Effector memory CD4-positive, alpha-beta T cell (primary cell): ENCODE measurements around the gene MFSD12.
"Not testable (repeated sequence)": the region's sequence is repeated elsewhere in the genome, so short reads cannot be mapped to it uniquely, and the experiment has no call there.

Experiments used
- DNase-seq, 3 donors: peaks; one replicate each; pipeline ENCODE4 v3.0.0-alpha.2; 2020
- H3K27ac ChIP-seq: 2 replicates; pipeline ENCODE4 v1.7.0; 2013; ENCODE audit warnings: mild to moderate bottlenecking, low read length, moderate library complexity; ENCODE audit not compliant: insufficient read depth, poor library complexity, severe bottlenecking
- H3K27me3 ChIP-seq: replicated peaks from 2 replicates; pipeline ENCODE4 v1.7.0; 2013; ENCODE audit warnings: mild to moderate bottlenecking, low read length; ENCODE audit not compliant: insufficient read depth, control insufficient read depth, poor library complexity, severe bottlenecking
- H3K36me3 ChIP-seq: 2 replicates; pipeline ENCODE4 v1.7.0; 2013; ENCODE audit warnings: mild to moderate bottlenecking, low read length, moderate library complexity; ENCODE audit not compliant: control insufficient read depth, insufficient read depth
- H3K4me1 ChIP-seq: 2 replicates; pipeline ENCODE4 v1.7.0; 2013; ENCODE audit warnings: low read length, mild to moderate bottlenecking; ENCODE audit not compliant: control insufficient read depth, insufficient read depth, poor library complexity, severe bottlenecking
- H3K4me3 ChIP-seq: 2 replicates; pipeline ENCODE4 v1.7.0; 2013; ENCODE audit warnings: low read length, low read depth, mild to moderate bottlenecking; ENCODE audit not compliant: insufficient read depth, poor library complexity, severe bottlenecking
- H3K9me3 ChIP-seq: 2 replicates; pipeline ENCODE4 v1.7.0; 2013; ENCODE audit warnings: mild to moderate bottlenecking, low read length, moderate library complexity; ENCODE audit not compliant: control insufficient read depth

Gene MFSD12

DNA sequence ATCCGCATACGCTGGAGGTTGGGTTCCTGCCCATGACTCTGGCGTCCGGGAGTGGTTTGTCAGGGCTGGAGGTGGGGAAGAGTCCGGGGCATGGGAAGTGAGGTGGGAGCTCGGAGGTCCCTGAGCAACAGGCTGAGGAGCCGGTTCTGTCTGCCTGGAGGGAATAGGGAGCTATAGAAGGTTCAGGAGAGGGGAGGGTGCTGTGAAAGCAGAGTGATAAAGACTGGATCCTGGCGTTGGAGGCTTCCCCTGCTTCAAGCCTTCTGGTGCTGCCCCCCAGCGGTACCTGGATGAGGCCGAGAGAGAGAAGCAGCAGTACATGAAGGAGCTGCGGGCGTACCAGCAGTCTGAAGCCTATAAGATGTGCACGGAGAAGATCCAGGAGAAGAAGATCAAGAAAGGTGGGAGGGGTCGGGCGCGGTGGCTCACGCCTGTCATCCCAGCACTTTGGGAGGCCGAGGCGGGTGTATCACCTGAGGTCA is 17.9 kb upstream of the MFSD12 start:
- no peak for DNase-seq
- Histone ChIP-seq H3K27me3 (no peaks in the 10 kb centered on the region), H3K4me1 (peaks cover 11% of the 10 kb centered on the region), H3K36me3 (no peaks in the 10 kb centered on the region), H3K9me3 (no peaks in the 10 kb centered on the region), H3K27ac (no peak overlapping the region), H3K4me3 (no peak overlapping the region)

- DNase-seq: peak; percentile 69 to 81 (median 78)
- H3K27me3 ChIP-seq: no peaks in the 10 kb centered on the region
- H3K27ac ChIP-seq: no peak overlapping the region
- no peaks in the 10 kb centered on the region for H3K9me3 ChIP-seq
- peaks cover 11% of the 10 kb centered on the region for H3K4me1 ChIP-seq
- H3K4me3 ChIP-seq: peak overlapping the region; percentile 79
- H3K36me3 ChIP-seq: no peaks in the 10 kb centered on the region
Observed at GRCh38 chr19:3573858-3574637, 16.7 kb upstream of the MFSD12 start.

GRCh38 chr19:3573162-3573857 is 15.9 kb upstream of the MFSD12 start:
- DNase-seq: no peak
- no peaks in the 10 kb centered on the region for H3K36me3 ChIP-seq
- H3K9me3 ChIP-seq: no peaks in the 10 kb centered on the region
- peak overlapping the region; percentile 57 for H3K27ac ChIP-seq
- no peaks in the 10 kb centered on the region for H3K27me3 ChIP-seq
- H3K4me3 ChIP-seq: peak overlapping the region; percentile 79
- peaks cover 11% of the 10 kb centered on the region for H3K4me1 ChIP-seq

DNA sequence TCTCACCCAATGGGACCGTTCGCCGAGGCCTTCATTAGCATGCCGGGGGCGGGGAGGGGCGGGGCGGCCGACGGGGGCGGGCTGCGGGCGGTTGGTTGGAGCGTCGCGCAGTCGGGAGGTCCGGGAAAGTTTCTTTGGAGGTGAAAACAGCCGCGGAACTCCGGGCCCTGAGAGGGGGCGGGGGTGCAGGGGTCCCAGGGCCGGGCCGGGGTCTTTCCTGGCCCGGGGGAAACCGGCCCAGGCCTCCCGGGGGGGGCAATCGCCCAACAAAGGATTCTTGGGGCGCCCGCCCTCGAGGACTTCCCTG is 15.4 kb upstream of the MFSD12 start, which contains the start of gene HMG20B:
Gene HMG20B (plus strand): TSS at position 90 of the 307 bp plus-strand sequence. CDS start 366 bp downstream, outside the sequence.
- H3K9me3 ChIP-seq: no peaks in the 10 kb centered on the region
- peak within 1 kb of the TSS; percentile 79 for H3K4me3 ChIP-seq
- H3K27me3 ChIP-seq: no peaks in the 10 kb centered on the region
- H3K4me1 ChIP-seq: peaks cover 11% of the 10 kb centered on the region
- no peak for DNase-seq
- H3K27ac ChIP-seq: peak within 1 kb of the TSS; percentile 57
- H3K36me3 ChIP-seq: no peaks in the 10 kb centered on the region

- no peaks in the 10 kb centered on the region for H3K9me3 ChIP-seq
- H3K36me3 ChIP-seq: no peaks in the 10 kb centered on the region
- H3K27ac ChIP-seq: peak overlapping the region; percentile 54
- peak overlapping the region; percentile 42 for H3K4me3 ChIP-seq
- peaks cover 11% of the 10 kb centered on the region for H3K4me1 ChIP-seq
- H3K27me3 ChIP-seq: no peaks in the 10 kb centered on the region
- peak; percentile 98 to 99 (median 99) for DNase-seq
Observed at GRCh38 chr19:3572132-3572854, 14.9 kb upstream of the MFSD12 start.

GRCh38 chr19:3570606-3571011 is 13.2 kb upstream of the MFSD12 start:
- Histone ChIP-seq H3K27ac (no peak overlapping the region), H3K4me1 (peaks cover 11% of the 10 kb centered on the region)

GRCh38 chr19:3570042-3570441 is 12.7 kb upstream of the MFSD12 start:
- peaks cover 11% of the 10 kb centered on the region for H3K4me1 ChIP-seq
- not testable (repeated sequence) for H3K36me3 ChIP-seq, H3K9me3 ChIP-seq, H3K27ac ChIP-seq, DNase-seq, H3K27me3 ChIP-seq, H3K4me3 ChIP-seq

More at GRCh38 chr19:3570606-3571011, 13.2 kb upstream of the MFSD12 start:
- H3K27me3 ChIP-seq: no peaks in the 10 kb centered on the region
- H3K36me3 ChIP-seq: no peaks in the 10 kb centered on the region
- no peak for DNase-seq
- no peak overlapping the region for H3K4me3 ChIP-seq
- no peaks in the 10 kb centered on the region for H3K9me3 ChIP-seq

GRCh38 chr19:3565139-3565538 is 7.8 kb upstream of the MFSD12 start:
- no peaks in the 10 kb centered on the region for H3K4me1 ChIP-seq
- DNase-seq: no peak
- no peaks in the 10 kb centered on the region for H3K36me3 ChIP-seq
- no peak overlapping the region for H3K4me3 ChIP-seq
- H3K27ac ChIP-seq: no peak overlapping the region
- H3K27me3 ChIP-seq: no peaks in the 10 kb centered on the region
- no peaks in the 10 kb centered on the region for H3K9me3 ChIP-seq

GRCh38 chr19:3563709-3564524 is 6.5 kb upstream of the MFSD12 start:
- Histone ChIP-seq H3K4me3 (no peak overlapping the region), H3K4me1 (no peaks in the 10 kb centered on the region)
- DNase-seq: no peak

More at GRCh38 chr19:3563709-3564524, 6.5 kb upstream of the MFSD12 start:
- Histone ChIP-seq H3K36me3 (no peaks in the 10 kb centered on the region), H3K9me3 (no peaks in the 10 kb centered on the region), H3K27me3 (no peaks in the 10 kb centered on the region), H3K27ac (no peak overlapping the region)
